Central memory CD8-positive, alpha-beta T cell (primary cell): ENCODE measurements around the gene LTB4R2.
A peak's percentile ranks its signal among the peaks of the same experiment; 100 is the strongest.

Experiments used
- ATAC-seq: fragments of 150-1000 bp; cut with Tn5 transposase; replicated peaks from 2 replicates; pipeline ENCODE4 v1.10.0; 2022; ENCODE audit warnings: mild to moderate bottlenecking, moderate FRiP score, moderate number of reproducible peaks; ENCODE audit not compliant: poor library complexity, severe bottlenecking; ENCODE audit errors: extremely low read depth
- DNase-seq, 2 donors: peaks; one replicate each; pipeline ENCODE4 v3.0.0; 2021; ENCODE audit warnings: low spot score in 2 of 2
- H3K27ac Mint-ChIP-seq: one replicate; pipeline ENCODE4 v1.8.0; 2022; ENCODE audit warnings: low read depth, mild to moderate bottlenecking, moderate library complexity, mixed read lengths
- H3K27me3 Mint-ChIP-seq: one replicate; pipeline ENCODE4 v1.8.0; 2022; ENCODE audit warnings: mixed read lengths
- H3K36me3 Mint-ChIP-seq: one replicate; pipeline ENCODE4 v1.8.0; 2022; ENCODE audit warnings: mild to moderate bottlenecking, moderate library complexity, mixed read lengths; ENCODE audit not compliant: insufficient read depth
- H3K4me1 Mint-ChIP-seq: one replicate; pipeline ENCODE4 v1.8.0; 2022; ENCODE audit warnings: mixed read lengths
- H3K4me3 Mint-ChIP-seq: one replicate; pipeline ENCODE4 v1.8.0; 2022; ENCODE audit warnings: mild to moderate bottlenecking, moderate library complexity, mixed read lengths
- H3K9me3 Mint-ChIP-seq: one replicate; pipeline ENCODE4 v1.8.0; 2022; ENCODE audit warnings: mixed read lengths

The LTB4R2 gene

GRCh38 chr14:24309538-24310264 is at the start of gene LTB4R2:
TSS of gene LTB4R2 (plus strand) at chr14:24310140. CDS start at chr14:24310665, 525 bp downstream.
- Mint-ChIP-seq H3K27ac (peak within 1 kb of the TSS; percentile 90), H3K9me3 (no peaks in the 10 kb centered on the region), H3K36me3 (peaks cover 27% of the 10 kb centered on the region), H3K4me3 (peak within 1 kb of the TSS; percentile 76), H3K4me1 (peaks cover 74% of the 10 kb centered on the region), H3K27me3 (no peaks in the 10 kb centered on the region)
- ATAC-seq (no peak), DNase-seq (no peak)

DNA sequence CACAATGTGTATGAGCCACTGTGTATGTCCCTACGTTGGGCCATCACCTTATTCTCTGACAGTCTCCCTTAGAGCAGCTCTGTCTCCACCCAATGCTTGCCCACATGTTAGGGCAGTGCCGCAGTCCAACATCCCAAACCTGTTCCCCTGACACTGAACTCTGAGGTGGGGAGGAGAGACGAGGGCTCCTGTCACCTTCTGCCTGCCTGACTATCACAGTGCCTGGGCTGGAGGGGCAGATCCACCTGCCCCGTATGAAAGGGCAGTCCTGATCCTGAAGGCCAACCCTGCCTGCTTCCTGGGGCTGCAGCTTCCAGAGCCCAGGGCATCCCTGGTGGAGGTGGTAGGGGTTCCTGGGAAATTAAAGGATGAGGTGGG is 49.2 kb upstream of the LTB4R2 start:
- H3K36me3 Mint-ChIP-seq = peaks cover 1% of the 10 kb centered on the region
- ATAC-seq = no peak

GRCh38 chr14:24261256-24261968 is 48.5 kb upstream of the LTB4R2 start:
- Mint-ChIP-seq H3K9me3 (no peaks in the 10 kb centered on the region), H3K27me3 (no peaks in the 10 kb centered on the region), H3K4me3 (no peak overlapping the region), H3K4me1 (no peaks in the 10 kb centered on the region), H3K27ac (no peak overlapping the region), H3K36me3 (peaks cover 3% of the 10 kb centered on the region)
- no peak for ATAC-seq
- no peak for DNase-seq

More for the DNA sequence above, 49.2 kb upstream of the LTB4R2 start:
- no peaks in the 10 kb centered on the region for H3K4me1 Mint-ChIP-seq
- H3K27me3 Mint-ChIP-seq = no peaks in the 10 kb centered on the region
- H3K4me3 Mint-ChIP-seq = no peak overlapping the region
- H3K9me3 Mint-ChIP-seq = no peaks in the 10 kb centered on the region
- DNase-seq = no peak
- no peak overlapping the region for H3K27ac Mint-ChIP-seq

GRCh38 chr14:24261969-24262327 is 48.0 kb upstream of the LTB4R2 start:
- DNase-seq (no peak), ATAC-seq (no peak)
- no peaks in the 10 kb centered on the region for H3K27me3 Mint-ChIP-seq
- H3K36me3 Mint-ChIP-seq = peaks cover 5% of the 10 kb centered on the region
- no peak overlapping the region for H3K4me3 Mint-ChIP-seq
- no peak overlapping the region for H3K27ac Mint-ChIP-seq
- H3K4me1 Mint-ChIP-seq = no peaks in the 10 kb centered on the region
- H3K9me3 Mint-ChIP-seq = no peaks in the 10 kb centered on the region

DNA sequence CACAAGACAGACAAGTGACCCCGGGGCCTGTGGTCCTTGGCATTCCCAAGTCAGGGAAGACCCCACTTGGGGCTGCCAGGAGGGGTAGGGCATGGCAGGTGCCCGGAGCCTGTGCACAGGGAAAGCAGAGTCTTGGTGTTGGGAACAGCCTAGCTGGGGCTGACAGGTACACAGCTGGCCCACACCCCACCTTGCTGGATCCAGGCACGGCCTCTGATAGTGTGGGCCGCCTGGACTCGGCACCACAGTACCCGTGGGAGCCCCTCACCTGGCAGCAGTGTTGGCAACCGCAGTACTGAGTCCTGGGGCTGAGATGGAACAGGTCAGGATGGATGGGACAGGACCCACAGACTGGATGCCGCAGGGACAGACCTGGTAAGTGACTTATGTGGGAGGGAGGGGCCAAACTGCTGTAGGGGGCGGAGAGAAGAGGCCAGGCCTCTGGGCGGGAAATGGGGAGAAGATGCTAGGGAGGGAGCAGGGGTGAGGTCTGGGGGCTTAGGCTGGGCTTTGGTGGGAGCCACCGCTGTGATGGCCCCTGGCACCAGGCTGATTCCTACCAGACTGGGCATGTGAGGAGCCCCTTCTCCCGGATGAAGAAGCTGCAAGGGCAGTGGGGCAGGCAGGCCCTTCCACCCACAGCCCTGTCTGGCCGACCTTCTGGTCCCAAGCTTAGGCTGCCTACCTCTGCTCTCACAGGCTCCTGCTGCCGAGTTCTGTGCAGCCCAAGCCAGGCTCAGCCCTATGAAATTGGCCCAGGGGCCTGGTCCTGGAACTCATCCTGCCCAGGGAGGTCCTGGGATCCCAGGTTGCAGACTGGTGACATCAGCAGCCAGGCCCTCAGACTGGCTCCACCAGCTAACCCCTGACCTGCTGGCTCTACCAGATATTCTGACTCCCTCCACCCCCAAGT is 46.9 kb upstream of the LTB4R2 start, which contains the start of gene TGM1:
TSS of gene TGM1 (minus strand) at position 357 of the 913 bp plus-strand sequence. CDS start 825 bp downstream, outside the sequence.
- Mint-ChIP-seq H3K9me3 (no peaks in the 10 kb centered on the region), H3K36me3 (peaks cover 9% of the 10 kb centered on the region), H3K4me1 (peaks cover 4% of the 10 kb centered on the region), H3K27ac (no peak within 1 kb of the TSS), H3K4me3 (no peak within 1 kb of the TSS), H3K27me3 (no peaks in the 10 kb centered on the region)
- no peak for ATAC-seq
- no peak for DNase-seq

DNA sequence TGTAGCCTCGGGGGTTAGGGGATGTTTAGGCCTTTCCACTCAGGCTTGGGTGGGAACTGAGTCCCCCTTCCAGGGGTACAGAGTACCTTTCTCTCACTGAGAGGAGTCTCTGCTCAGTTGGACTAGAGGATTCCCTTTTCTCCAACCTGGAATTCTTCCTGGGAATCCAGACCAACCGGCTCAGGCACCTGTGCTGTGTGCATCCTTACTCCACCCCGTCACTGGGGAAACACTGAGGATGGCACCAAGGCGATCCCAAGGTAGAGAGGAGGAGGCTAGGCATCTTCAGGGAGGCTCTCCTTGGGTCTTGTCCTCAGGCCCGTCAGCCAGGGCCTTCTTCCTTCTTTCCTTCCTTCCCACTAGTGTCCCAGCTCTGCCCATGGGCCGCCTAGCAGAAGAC is 46.1 kb upstream of the LTB4R2 start:
- ATAC-seq (no peak), DNase-seq (no peak)
- Mint-ChIP-seq H3K4me3 (no peak overlapping the region), H3K27me3 (no peaks in the 10 kb centered on the region), H3K4me1 (peaks cover 4% of the 10 kb centered on the region), H3K36me3 (peaks cover 9% of the 10 kb centered on the region), H3K9me3 (no peaks in the 10 kb centered on the region), H3K27ac (no peak overlapping the region)

- DNase-seq (no peak), ATAC-seq (no peak)
- H3K9me3 Mint-ChIP-seq = no peaks in the 10 kb centered on the region
- H3K27me3 Mint-ChIP-seq = no peaks in the 10 kb centered on the region
- H3K36me3 Mint-ChIP-seq = peaks cover 9% of the 10 kb centered on the region
- no peak overlapping the region for H3K27ac Mint-ChIP-seq
- H3K4me3 Mint-ChIP-seq = no peak overlapping the region
- H3K4me1 Mint-ChIP-seq = peaks cover 4% of the 10 kb centered on the region
Measured at GRCh38 chr14:24264298-24264697, 45.6 kb upstream of the LTB4R2 start.

DNA sequence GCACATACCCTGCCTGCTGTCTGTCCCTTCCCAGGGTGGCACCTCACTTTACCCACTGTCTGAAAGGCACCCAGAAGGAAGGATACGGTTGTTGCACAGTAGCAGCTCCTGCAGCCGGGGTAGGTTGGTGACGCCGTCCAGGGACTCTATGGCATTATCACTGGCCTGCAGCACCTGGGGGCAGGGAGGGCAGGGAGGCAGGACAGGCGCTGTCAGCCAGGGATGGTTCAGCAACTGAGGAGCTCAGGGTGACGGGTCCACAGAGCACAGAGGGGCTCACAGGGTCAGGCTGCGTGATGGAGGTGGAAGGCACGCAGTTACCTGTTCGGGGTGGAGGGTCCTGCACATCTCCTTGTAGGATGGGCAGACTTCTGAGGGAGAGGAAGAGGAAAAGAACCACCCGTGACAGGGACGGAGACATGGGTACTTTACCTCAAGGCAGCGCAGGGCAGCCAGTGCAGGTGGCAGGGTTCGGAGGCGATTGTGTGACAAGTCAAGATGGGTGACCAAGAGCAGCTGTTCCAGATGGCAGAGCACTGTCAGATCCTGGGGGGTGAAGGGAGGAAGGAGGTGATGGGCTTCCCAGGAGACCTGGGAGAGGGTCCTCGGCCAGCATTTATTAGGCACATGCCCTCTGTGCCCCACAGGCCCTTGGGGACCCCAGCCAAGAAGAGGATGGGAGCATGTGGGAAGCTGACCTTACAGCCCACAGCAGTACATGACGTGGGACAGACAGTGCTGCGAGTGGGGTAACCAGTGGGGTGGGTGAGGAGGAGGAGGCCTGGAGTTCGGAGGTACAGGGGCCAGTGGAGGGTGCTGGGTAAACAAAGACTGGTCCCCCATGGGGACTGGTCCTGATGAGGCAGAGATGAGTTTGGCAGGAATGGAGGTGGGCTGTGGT is 43.3 kb upstream of the LTB4R2 start:
- ATAC-seq (no peak), DNase-seq (no peak)
- Mint-ChIP-seq H3K9me3 (no peaks in the 10 kb centered on the region), H3K36me3 (peaks cover 16% of the 10 kb centered on the region), H3K4me3 (no peak overlapping the region), H3K4me1 (peaks cover 15% of the 10 kb centered on the region), H3K27ac (no peak overlapping the region), H3K27me3 (no peaks in the 10 kb centered on the region)

- peaks cover 17% of the 10 kb centered on the region for H3K36me3 Mint-ChIP-seq
- peaks cover 23% of the 10 kb centered on the region for H3K4me1 Mint-ChIP-seq
- no peaks in the 10 kb centered on the region for H3K27me3 Mint-ChIP-seq
- no peak overlapping the region for H3K27ac Mint-ChIP-seq
- H3K9me3 Mint-ChIP-seq = no peaks in the 10 kb centered on the region
- no peak overlapping the region for H3K4me3 Mint-ChIP-seq
- no peak for ATAC-seq
- no peak for DNase-seq
Measured at GRCh38 chr14:24267516-24267915, 42.4 kb upstream of the LTB4R2 start.

DNA sequence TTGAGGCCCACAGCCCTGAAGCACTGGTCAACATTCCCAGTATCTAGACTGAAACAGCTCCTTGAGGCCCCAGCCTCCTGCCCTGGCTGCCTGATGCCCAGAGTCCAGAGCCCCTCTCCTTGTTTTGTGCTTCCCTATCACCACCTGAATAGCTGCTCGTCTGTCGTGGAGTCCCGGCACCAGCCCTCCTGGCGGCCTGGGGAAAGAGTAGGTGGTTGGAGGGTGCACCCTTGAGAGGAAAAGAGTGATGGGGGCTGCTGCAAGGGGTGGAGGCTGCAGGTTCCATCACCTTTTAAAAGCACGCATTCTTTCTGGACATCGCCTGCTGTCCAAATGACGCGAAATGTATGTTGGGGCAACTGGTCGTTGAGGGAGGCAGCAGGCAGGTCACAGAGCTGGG is 41.7 kb upstream of the LTB4R2 start:
- no peak for DNase-seq
- H3K36me3 Mint-ChIP-seq = peaks cover 17% of the 10 kb centered on the region
- H3K27ac Mint-ChIP-seq = no peak overlapping the region
- no peaks in the 10 kb centered on the region for H3K27me3 Mint-ChIP-seq
- no peak for ATAC-seq
- no peaks in the 10 kb centered on the region for H3K9me3 Mint-ChIP-seq
- H3K4me1 Mint-ChIP-seq = peaks cover 28% of the 10 kb centered on the region
- H3K4me3 Mint-ChIP-seq = no peak overlapping the region

- H3K4me1 Mint-ChIP-seq = peaks cover 28% of the 10 kb centered on the region
- peaks cover 17% of the 10 kb centered on the region for H3K36me3 Mint-ChIP-seq
- DNase-seq (no peak), ATAC-seq (no peak)
- no peak overlapping the region for H3K27ac Mint-ChIP-seq
- no peaks in the 10 kb centered on the region for H3K9me3 Mint-ChIP-seq
- no peaks in the 10 kb centered on the region for H3K27me3 Mint-ChIP-seq
- H3K4me3 Mint-ChIP-seq = no peak overlapping the region
Measured at GRCh38 chr14:24269368-24269767, 40.6 kb upstream of the LTB4R2 start.
